ENCODE data around the gene GALNT5. TPM values are rescaled to one million over a fixed set of nuclear protein-coding genes. Genes with fewer than 3 reads are reported as not detected.

GALNT5 gene
- total and polyA plus RNA-seq, 2 experiments from 2014 or later, result 1.8 to 2.0 TPM

DNA sequence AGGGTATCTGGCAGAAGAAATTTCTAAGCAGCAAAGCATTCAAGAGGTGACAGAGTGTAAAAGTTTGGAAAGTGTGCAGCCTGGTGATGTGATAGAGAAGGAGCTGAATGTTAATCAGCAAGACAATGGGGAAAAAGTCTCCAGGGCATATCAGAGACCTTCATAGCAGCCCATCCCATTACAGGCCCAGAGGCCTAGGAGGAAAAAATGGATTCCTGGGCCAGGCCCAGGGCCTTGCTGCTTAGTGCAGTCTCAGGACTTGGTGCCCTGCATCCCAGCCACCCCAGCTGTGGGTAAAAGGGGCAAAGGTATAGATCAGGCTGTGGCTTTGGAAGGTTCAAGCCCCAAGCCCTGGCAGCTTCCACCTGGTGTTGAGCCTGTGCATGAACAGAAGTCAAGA, 104.0 kb downstream of the GALNT5 start:
- TF ChIP-seq, protein P1, sequence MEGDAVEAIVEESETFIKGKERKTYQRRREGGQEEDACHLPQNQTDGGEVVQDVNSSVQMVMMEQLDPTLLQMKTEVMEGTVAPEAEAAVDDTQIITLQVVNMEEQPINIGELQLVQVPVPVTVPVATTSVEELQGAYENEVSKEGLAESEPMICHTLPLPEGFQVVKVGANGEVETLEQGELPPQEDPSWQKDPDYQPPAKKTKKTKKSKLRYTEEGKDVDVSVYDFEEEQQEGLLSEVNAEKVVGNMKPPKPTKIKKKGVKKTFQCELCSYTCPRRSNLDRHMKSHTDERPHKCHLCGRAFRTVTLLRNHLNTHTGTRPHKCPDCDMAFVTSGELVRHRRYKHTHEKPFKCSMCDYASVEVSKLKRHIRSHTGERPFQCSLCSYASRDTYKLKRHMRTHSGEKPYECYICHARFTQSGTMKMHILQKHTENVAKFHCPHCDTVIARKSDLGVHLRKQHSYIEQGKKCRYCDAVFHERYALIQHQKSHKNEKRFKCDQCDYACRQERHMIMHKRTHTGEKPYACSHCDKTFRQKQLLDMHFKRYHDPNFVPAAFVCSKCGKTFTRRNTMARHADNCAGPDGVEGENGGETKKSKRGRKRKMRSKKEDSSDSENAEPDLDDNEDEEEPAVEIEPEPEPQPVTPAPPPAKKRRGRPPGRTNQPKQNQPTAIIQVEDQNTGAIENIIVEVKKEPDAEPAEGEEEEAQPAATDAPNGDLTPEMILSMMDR (IDR thresholded peaks at IDR 0.05; ENCODE audit: low read depth, low read length), result no peak
- no peak for DNase-seq (ENCODE audit: low read depth in 1 of 2, low spot score in 1 of 2)
- no peaks in the 10 kb centered on the region for H3K9me3 ChIP-seq (ENCODE audit: low read depth)
- no peak overlapping the region for H3K4me3 ChIP-seq
- no peaks in the 10 kb centered on the region for H3K36me3 ChIP-seq
- no peak overlapping the region for H3K27ac ChIP-seq
- no peaks in the 10 kb centered on the region for H3K4me1 ChIP-seq (ENCODE audit: low read depth)
- H3K27me3 ChIP-seq, result no peaks in the 10 kb centered on the region

- Histone ChIP-seq H3K4me3 (no peak overlapping the region), H3K36me3 (no peaks in the 10 kb centered on the region), H3K27me3 (no peaks in the 10 kb centered on the region), H3K4me1 (ENCODE audit: low read depth) (no peaks in the 10 kb centered on the region), H3K27ac (no peak overlapping the region), H3K9me3 (ENCODE audit: low read depth) (no peaks in the 10 kb centered on the region)
- DNase-seq (ENCODE audit: low read depth in 1 of 2, low spot score in 1 of 2), result no peak
- TF ChIP-seq, protein P1 (IDR thresholded peaks at IDR 0.05; ENCODE audit: low read depth, low read length), result no peak
Observed at GRCh38 chr2:157362627-157363026, 105.1 kb downstream of the GALNT5 start.

- H3K36me3 ChIP-seq, result no peaks in the 10 kb centered on the region
- no peak overlapping the region for H3K27ac ChIP-seq
- TF ChIP-seq, protein P1 (IDR thresholded peaks at IDR 0.05; ENCODE audit: low read depth, low read length), result no peak
- no peak overlapping the region for H3K4me3 ChIP-seq
- DNase-seq (ENCODE audit: low read depth in 1 of 2, low spot score in 1 of 2), result no peak
- H3K27me3 ChIP-seq, result no peaks in the 10 kb centered on the region
- no peaks in the 10 kb centered on the region for H3K4me1 ChIP-seq (ENCODE audit: low read depth)
- H3K9me3 ChIP-seq (ENCODE audit: low read depth), result no peaks in the 10 kb centered on the region
Observed at GRCh38 chr2:157363612-157364101, 106.2 kb downstream of the GALNT5 start.

Other genes with a start within 250 kb of the GALNT5 start
- gene ERMN, start 68.1 kb downstream of the GALNT5 start, total RNA-seq, result 0.80 TPM in 1 of 2 replicates, not detected in the other
- gene ERMN, start 68.1 kb downstream of the GALNT5 start, polyA plus RNA-seq, result not detected in 2 replicates
- not detected in 2 replicates for gene CYTIP, start 186.4 kb downstream of the GALNT5 start, total RNA-seq
- 0.15 TPM in 1 of 2 replicates, not detected in the other for gene CYTIP, start 186.4 kb downstream of the GALNT5 start, polyA plus RNA-seq